ENCODE measurements around the gene IL21R. TPM values are rescaled to one million over a fixed set of nuclear protein-coding genes. Genes with fewer than 3 reads are reported as not detected.

IL21R gene
- total RNA-seq, 1 donor, result 0.43 TPM

- DNase-seq (ENCODE audit: low read depth), result no peak
- no peak overlapping the region for H3K4me3 ChIP-seq (ENCODE audit: low read depth, low read length)
- TF ChIP-seq CTCF (IDR thresholded peaks at IDR 0.05; ENCODE audit: insufficient read depth, low read depth, low read length), result no peak
Observed at GRCh38 chr16:27366687-27367460, 35.1 kb upstream of the IL21R start.

GRCh38 chr16:27367461-27368357 is 34.3 kb upstream of the IL21R start:
- no peak overlapping the region for H3K4me3 ChIP-seq (ENCODE audit: low read depth, low read length)

GRCh38 chr16:27368358-27368722 is 33.6 kb upstream of the IL21R start:
- no peak overlapping the region for H3K4me3 ChIP-seq (ENCODE audit: low read depth, low read length)
- TF ChIP-seq CTCF (IDR thresholded peaks at IDR 0.05; ENCODE audit: insufficient read depth, low read depth, low read length), result no peak
- DNase-seq (ENCODE audit: low read depth), result no peak

More at GRCh38 chr16:27367461-27368357, 34.3 kb upstream of the IL21R start:
- TF ChIP-seq CTCF (IDR thresholded peaks at IDR 0.05; ENCODE audit: insufficient read depth, low read depth, low read length), result peak; percentile 79
- DNase-seq (ENCODE audit: low read depth), result peak; percentile 72

GRCh38 chr16:27369806-27370205 is 32.2 kb upstream of the IL21R start:
- no peak overlapping the region for H3K4me3 ChIP-seq (ENCODE audit: low read depth, low read length)
- no peak for DNase-seq (ENCODE audit: low read depth)
- no peak for TF ChIP-seq CTCF (IDR thresholded peaks at IDR 0.05; ENCODE audit: insufficient read depth, low read depth, low read length)

- DNase-seq (ENCODE audit: low read depth), result no peak
- H3K4me3 ChIP-seq (ENCODE audit: low read depth, low read length), result no peak overlapping the region
- TF ChIP-seq CTCF (IDR thresholded peaks at IDR 0.05; ENCODE audit: insufficient read depth, low read depth, low read length), result no peak
Observed at GRCh38 chr16:27370318-27370717, 31.7 kb upstream of the IL21R start.

- no peak for TF ChIP-seq CTCF (IDR thresholded peaks at IDR 0.05; ENCODE audit: insufficient read depth, low read depth, low read length)
- no peak overlapping the region for H3K4me3 ChIP-seq (ENCODE audit: low read depth, low read length)
- DNase-seq (ENCODE audit: low read depth), result no peak
Observed at GRCh38 chr16:27373312-27373711, 28.7 kb upstream of the IL21R start.

All from fibroblast of villous mesenchyme (primary cell).